ENCODE results near the gene SLC35D1. TPM values are rescaled to one million over a fixed set of nuclear protein-coding genes. Genes with fewer than 3 reads are reported as not detected.

Gene SLC35D1
- total and polyA plus RNA-seq, 2 donors (not counting 1 experiment from before 2014, with no cell fraction given), result 4.0 to 16.8 TPM

DNA sequence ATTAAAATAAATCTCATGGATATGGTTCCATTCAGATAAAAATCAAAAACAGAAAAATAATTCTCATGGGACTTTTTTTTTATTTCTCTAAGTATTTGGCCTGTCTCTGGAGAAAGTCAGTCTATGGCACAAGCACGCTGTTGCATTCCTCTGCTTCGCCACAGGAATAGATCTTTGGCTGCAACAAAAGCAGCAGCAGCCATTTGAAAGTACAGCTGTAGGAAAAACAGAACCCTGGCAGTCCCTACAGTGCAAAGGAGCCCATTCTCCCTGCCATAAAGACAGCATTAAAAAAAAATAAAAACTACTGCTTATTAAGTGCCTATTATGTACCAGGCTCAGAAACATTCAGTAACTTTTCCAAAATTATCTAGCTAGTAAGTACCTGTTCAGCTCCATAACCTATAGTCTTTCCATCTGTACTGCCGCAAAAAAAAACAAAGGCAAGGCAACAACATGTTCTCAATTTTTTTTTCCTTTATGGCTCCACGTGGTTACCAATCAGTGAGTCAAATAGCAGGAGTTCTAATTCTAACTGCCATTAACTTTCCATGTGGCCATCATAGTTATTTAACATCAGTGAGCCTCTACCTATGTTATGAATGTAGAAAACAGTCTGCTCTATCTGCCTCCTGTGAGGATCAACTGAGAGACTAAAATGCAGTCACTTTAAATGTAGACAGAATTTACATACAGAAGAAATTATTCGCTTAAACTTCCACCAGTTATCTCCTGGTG is 22.7 kb downstream of the SLC35D1 start:
- Mint-ChIP-seq H3K27me3 (no peaks in the 10 kb centered on the region), H3K27ac (no peak overlapping the region), H3K4me1 (no peaks in the 10 kb centered on the region), H3K9me3 (ENCODE audit: insufficient read depth) (no peaks in the 10 kb centered on the region), H3K4me3 (no peak overlapping the region)
- ATAC-seq (ENCODE audit: low read depth), result no peak
- TF ChIP-seq, protein P1, sequence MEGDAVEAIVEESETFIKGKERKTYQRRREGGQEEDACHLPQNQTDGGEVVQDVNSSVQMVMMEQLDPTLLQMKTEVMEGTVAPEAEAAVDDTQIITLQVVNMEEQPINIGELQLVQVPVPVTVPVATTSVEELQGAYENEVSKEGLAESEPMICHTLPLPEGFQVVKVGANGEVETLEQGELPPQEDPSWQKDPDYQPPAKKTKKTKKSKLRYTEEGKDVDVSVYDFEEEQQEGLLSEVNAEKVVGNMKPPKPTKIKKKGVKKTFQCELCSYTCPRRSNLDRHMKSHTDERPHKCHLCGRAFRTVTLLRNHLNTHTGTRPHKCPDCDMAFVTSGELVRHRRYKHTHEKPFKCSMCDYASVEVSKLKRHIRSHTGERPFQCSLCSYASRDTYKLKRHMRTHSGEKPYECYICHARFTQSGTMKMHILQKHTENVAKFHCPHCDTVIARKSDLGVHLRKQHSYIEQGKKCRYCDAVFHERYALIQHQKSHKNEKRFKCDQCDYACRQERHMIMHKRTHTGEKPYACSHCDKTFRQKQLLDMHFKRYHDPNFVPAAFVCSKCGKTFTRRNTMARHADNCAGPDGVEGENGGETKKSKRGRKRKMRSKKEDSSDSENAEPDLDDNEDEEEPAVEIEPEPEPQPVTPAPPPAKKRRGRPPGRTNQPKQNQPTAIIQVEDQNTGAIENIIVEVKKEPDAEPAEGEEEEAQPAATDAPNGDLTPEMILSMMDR (IDR thresholded peaks at IDR 0.05), result no peak
- TF ChIP-seq EZH2 (IDR thresholded peaks at IDR 0.05; ENCODE audit: borderline replicate concordance, insufficient read depth, low read depth, low read length, poor library complexity, severe bottlenecking), result no peak
- Histone ChIP-seq H2AFZ (ENCODE audit: insufficient read depth, low read depth, low read length, poor library complexity, severe bottlenecking) (no peak overlapping the region), H3K4me3 (ENCODE audit: control extremely low read depth in 1 of 5, extremely low read depth in 1 of 5, insufficient read depth in 1 of 5, low read depth in 2 of 5, low read length in 4 of 5) (no peak overlapping the region), H4K20me1 (ENCODE audit: control insufficient read depth, insufficient read depth, low read length, poor library complexity, severe bottlenecking) (no peaks in the 10 kb centered on the region), H3K9me3 (ENCODE audit: control extremely low read depth in 1 of 3, control insufficient read depth in 2 of 3, insufficient read depth in 1 of 3, low read length in 2 of 3) (no peaks in the 10 kb centered on the region), H3K36me3 (replicated peaks in 1 of 2; ENCODE audit: control extremely low read depth in 1 of 2, control insufficient read depth in 1 of 2, extremely low read depth in 1 of 2, insufficient read depth in 2 of 2, low read length in 1 of 2) (peaks cover 4 to 5% of the 10 kb centered on the region in 2 experiments), H3K27me3 (replicated peaks in 1 of 4; ENCODE audit: control extremely low read depth in 1 of 4, control insufficient read depth in 3 of 4, insufficient read depth in 4 of 4, low read length in 3 of 4) (no peaks in the 10 kb centered on the region), H3K79me2 (ENCODE audit: control insufficient read depth, insufficient read depth, low read length) (no peaks in the 10 kb centered on the region), H3K9ac (ENCODE audit: low read length) (no peak overlapping the region), H3K4me2 (replicated peaks; ENCODE audit: low read depth, low read length, poor library complexity, severe bottlenecking) (no peak overlapping the region), H3K27ac (ENCODE audit: low read length in 2 of 2) (no peak overlapping the region), H3K4me1 (ENCODE audit: control insufficient read depth in 2 of 2, insufficient read depth in 2 of 2, low read length in 2 of 2) (no peaks in the 10 kb centered on the region)
- intact Hi-C loops (cut with micrococcal nuclease), result no loop called here
- ChIA-PET POLR2A (no interaction called here), CTCF (interaction anchor here (1.4 kb wide), 1 partner anchor 117 kb away, joined by 3 read pairs; no protein-coding TSS in a partner anchor)
- DNase-seq, result no peak
- WGBS (ENCODE audit: insufficient coverage), result 95% methylated on average over 3 of the region's 5 CpGs

DNA sequence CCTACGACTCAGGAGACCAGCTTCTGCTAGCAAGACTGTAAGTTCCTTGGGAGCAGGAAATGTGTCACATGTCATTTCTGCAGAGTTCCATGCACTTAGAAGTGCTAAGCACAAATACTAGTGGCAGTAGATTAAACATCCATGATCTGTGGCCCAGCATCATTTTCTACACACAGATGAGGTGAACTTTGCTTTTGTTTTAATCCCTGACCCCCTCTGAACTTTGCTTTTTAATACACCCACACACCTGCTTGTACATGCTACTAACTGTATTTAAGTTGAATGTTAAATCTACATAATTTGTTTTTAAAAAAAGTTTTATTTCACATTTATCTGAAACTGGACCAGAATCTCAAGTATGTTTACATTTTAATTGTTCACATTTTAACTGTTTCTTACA is 24.5 kb downstream of the SLC35D1 start:
- Histone ChIP-seq H3K79me2 (ENCODE audit: control insufficient read depth, insufficient read depth, low read length) (no peaks in the 10 kb centered on the region), H3K9ac (ENCODE audit: low read length) (no peak overlapping the region), H4K20me1 (ENCODE audit: control insufficient read depth, insufficient read depth, low read length, poor library complexity, severe bottlenecking) (no peaks in the 10 kb centered on the region), H3K27ac (ENCODE audit: low read length in 2 of 2) (no peak overlapping the region), H2AFZ (ENCODE audit: insufficient read depth, low read depth, low read length, poor library complexity, severe bottlenecking) (no peak overlapping the region), H3K4me3 (ENCODE audit: control extremely low read depth in 1 of 5, extremely low read depth in 1 of 5, insufficient read depth in 1 of 5, low read depth in 2 of 5, low read length in 4 of 5) (no peak overlapping the region), H3K4me1 (ENCODE audit: control insufficient read depth in 2 of 2, insufficient read depth in 2 of 2, low read length in 2 of 2) (no peaks in the 10 kb centered on the region), H3K36me3 (replicated peaks in 1 of 2; ENCODE audit: control extremely low read depth in 1 of 2, control insufficient read depth in 1 of 2, extremely low read depth in 1 of 2, insufficient read depth in 2 of 2, low read length in 1 of 2) (peaks cover 7 to 12% of the 10 kb centered on the region in 2 experiments), H3K4me2 (replicated peaks; ENCODE audit: low read depth, low read length, poor library complexity, severe bottlenecking) (no peak overlapping the region), H3K9me3 (ENCODE audit: control extremely low read depth in 1 of 3, control insufficient read depth in 2 of 3, insufficient read depth in 1 of 3, low read length in 2 of 3) (no peaks in the 10 kb centered on the region), H3K27me3 (replicated peaks in 1 of 4; ENCODE audit: control extremely low read depth in 1 of 4, control insufficient read depth in 3 of 4, insufficient read depth in 4 of 4, low read length in 3 of 4) (no peaks in the 10 kb centered on the region)
- Mint-ChIP-seq H3K4me3 (no peak overlapping the region), H3K27ac (no peak overlapping the region), H3K4me1 (no peaks in the 10 kb centered on the region), H3K27me3 (no peaks in the 10 kb centered on the region), H3K9me3 (ENCODE audit: insufficient read depth) (no peaks in the 10 kb centered on the region)
- TF ChIP-seq, protein P1 (IDR thresholded peaks at IDR 0.05), result no peak
- TF ChIP-seq EZH2 (IDR thresholded peaks at IDR 0.05; ENCODE audit: borderline replicate concordance, insufficient read depth, low read depth, low read length, poor library complexity, severe bottlenecking), result no peak
- ChIA-PET CTCF (interaction anchor here (1.0 to 1.3 kb wide), 3 partner anchors 18 to 120 kb away, joined by 3 to 7 read pairs (median 5); no protein-coding TSS in a partner anchor), POLR2A (interaction anchor here (0.5 kb wide), 1 partner anchor 654 kb away, joined by 3 read pairs; no protein-coding TSS in a partner anchor)
- DNase-seq (no peak), ATAC-seq (ENCODE audit: low read depth) (no peak)
- intact Hi-C loops (cut with micrococcal nuclease), result no loop called here
- 100% methylated on average over 1 of the region's 1 CpG for WGBS (ENCODE audit: insufficient coverage)
